ENCODE results near the gene KIF18B.
A peak's percentile ranks its signal among the peaks of the same experiment; 100 is the strongest.

Gene KIF18B

GRCh38 chr17:44914148-44914547 lies 33.4 kb downstream of the KIF18B start:
- TF ChIP-seq CTCF (IDR thresholded peaks at IDR 0.05), result no peak
- Histone ChIP-seq H3K4me3 (ENCODE audit: low read depth in 1 of 2, low read length in 1 of 2) (no peak overlapping the region), H3K27me3 (peaks cover 41% of the 10 kb centered on the region), H3K4me1 (ENCODE audit: control insufficient read depth in 1 of 2, insufficient read depth in 1 of 2, low read depth in 1 of 2, low read length in 1 of 2) (peaks cover 11 to 17% of the 10 kb centered on the region in 2 experiments), H3K9me3 (no peaks in the 10 kb centered on the region), H3K27ac (no peak overlapping the region), H3K36me3 (no peaks in the 10 kb centered on the region)

- H3K36me3 ChIP-seq, result no peaks in the 10 kb centered on the region
- H3K4me1 ChIP-seq (ENCODE audit: control insufficient read depth in 1 of 2, insufficient read depth in 1 of 2, low read depth in 1 of 2, low read length in 1 of 2), result peaks cover 11 to 17% of the 10 kb centered on the region in 2 experiments
- no peak overlapping the region for H3K27ac ChIP-seq
- no peak overlapping the region for H3K4me3 ChIP-seq (ENCODE audit: low read depth in 1 of 2, low read length in 1 of 2)
- no peak for TF ChIP-seq CTCF (IDR thresholded peaks at IDR 0.05)
- peaks cover 41% of the 10 kb centered on the region for H3K27me3 ChIP-seq
- no peaks in the 10 kb centered on the region for H3K9me3 ChIP-seq
These were observed 33.9 kb downstream of the KIF18B start for GRCh38 chr17:44913676-44914075.

GRCh38 chr17:44912763-44913544 lies 34.6 kb downstream of the KIF18B start:
- TF ChIP-seq CTCF (IDR thresholded peaks at IDR 0.05), result no peak
- Histone ChIP-seq H3K4me1 (ENCODE audit: control insufficient read depth in 1 of 2, insufficient read depth in 1 of 2, low read depth in 1 of 2, low read length in 1 of 2) (peaks cover 11 to 17% of the 10 kb centered on the region in 2 experiments), H3K27me3 (peaks cover 41% of the 10 kb centered on the region), H3K4me3 (ENCODE audit: low read depth in 1 of 2, low read length in 1 of 2) (no peak overlapping the region), H3K27ac (no peak overlapping the region), H3K36me3 (no peaks in the 10 kb centered on the region), H3K9me3 (no peaks in the 10 kb centered on the region)

- Histone ChIP-seq H3K4me3 (ENCODE audit: low read depth in 1 of 2, low read length in 1 of 2) (peak overlapping the region; percentile 29 to 44), H3K36me3 (no peaks in the 10 kb centered on the region), H3K27ac (no peak overlapping the region), H3K4me1 (ENCODE audit: control insufficient read depth in 1 of 2, insufficient read depth in 1 of 2, low read depth in 1 of 2, low read length in 1 of 2) (peaks cover 11 to 17% of the 10 kb centered on the region in 2 experiments), H3K27me3 (peaks cover 41% of the 10 kb centered on the region), H3K9me3 (no peaks in the 10 kb centered on the region)
- no peak for TF ChIP-seq CTCF (IDR thresholded peaks at IDR 0.05)
These were observed 36.2 kb downstream of the KIF18B start for GRCh38 chr17:44911133-44912001.

- Histone ChIP-seq H3K9me3 (no peaks in the 10 kb centered on the region), H3K4me1 (ENCODE audit: control insufficient read depth in 1 of 2, insufficient read depth in 1 of 2, low read depth in 1 of 2, low read length in 1 of 2) (peaks cover 8 to 10% of the 10 kb centered on the region in 2 experiments), H3K27ac (no peak overlapping the region), H3K36me3 (no peaks in the 10 kb centered on the region), H3K27me3 (peaks cover 41% of the 10 kb centered on the region), H3K4me3 (ENCODE audit: low read depth in 1 of 2, low read length in 1 of 2) (no peak overlapping the region)
- TF ChIP-seq CTCF (IDR thresholded peaks at IDR 0.05), result no peak
These were observed 37.1 kb downstream of the KIF18B start for GRCh38 chr17:44910231-44911106.
